HG03342 (cell line): ENCODE results near the gene SLC24A3.
A peak's percentile ranks its signal among the peaks of the same experiment; 100 is the strongest.

Experiments
- ATAC-seq: cut with Tn5 transposase; IDR thresholded peaks from one replicate; pipeline ENCODE4 v1.9.1; 2021; ENCODE audit warnings: mild to moderate bottlenecking, moderate library complexity; ENCODE audit not compliant: unreplicated experiment

SLC24A3 gene

DNA sequence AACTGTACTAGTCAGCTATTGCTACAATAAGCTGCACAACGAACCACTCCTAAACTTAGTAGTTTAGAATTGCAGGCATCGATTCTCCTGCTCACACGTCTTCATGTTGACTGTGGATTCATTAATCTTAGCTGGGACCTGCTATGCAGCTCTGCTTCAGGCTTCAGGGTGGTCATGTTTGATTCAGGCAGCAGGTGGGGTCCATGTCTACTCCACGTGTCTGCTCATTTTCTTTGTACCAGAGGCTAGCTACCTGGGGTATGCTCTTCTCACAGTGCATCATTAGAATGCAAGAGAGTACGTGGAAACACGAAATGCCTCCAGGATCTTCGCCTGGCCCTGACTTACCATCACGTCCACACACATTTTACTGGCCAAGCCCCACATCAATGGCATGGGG, 481.1 kb downstream of the SLC24A3 start:
- ATAC-seq: no peak

DNA sequence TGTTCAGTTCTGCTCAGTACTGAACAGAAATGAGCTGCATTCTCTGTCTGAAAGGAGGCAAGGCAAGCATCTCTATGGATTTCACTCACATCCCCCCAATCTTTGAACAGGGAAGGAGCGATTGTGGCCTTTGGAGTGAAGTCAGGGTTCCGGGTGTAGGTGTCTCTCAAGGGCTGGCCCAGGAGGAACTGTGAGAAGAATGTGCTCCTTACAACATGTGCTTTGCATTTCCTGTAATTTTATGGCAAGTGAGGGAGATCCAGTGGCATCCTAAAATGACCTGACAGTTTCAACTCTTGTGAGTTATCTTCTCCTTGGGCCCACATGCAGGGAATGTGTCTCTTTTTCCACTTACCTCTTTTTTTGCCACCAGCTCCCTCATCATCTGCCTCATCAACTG, 482.6 kb downstream of the SLC24A3 start:
- ATAC-seq: no peak

DNA sequence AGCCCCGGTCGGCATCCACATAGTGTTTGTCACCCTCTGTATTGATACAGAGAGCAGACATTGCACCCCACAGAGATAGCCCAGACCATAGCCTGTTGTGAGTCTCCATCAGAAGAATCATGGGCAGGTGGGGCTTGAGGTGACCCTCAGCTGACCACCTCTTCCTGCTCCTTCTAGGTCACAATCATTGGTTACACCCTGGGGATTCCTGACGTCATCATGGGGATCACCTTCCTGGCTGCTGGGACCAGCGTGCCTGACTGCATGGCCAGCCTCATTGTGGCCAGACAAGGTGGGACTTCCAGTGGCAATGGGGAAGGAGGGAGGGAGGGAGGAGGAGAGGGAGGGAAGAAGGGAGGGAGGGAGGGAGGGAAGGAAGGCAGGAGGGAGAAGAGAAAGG, 484.2 kb downstream of the SLC24A3 start:
- ATAC-seq: no peak

DNA sequence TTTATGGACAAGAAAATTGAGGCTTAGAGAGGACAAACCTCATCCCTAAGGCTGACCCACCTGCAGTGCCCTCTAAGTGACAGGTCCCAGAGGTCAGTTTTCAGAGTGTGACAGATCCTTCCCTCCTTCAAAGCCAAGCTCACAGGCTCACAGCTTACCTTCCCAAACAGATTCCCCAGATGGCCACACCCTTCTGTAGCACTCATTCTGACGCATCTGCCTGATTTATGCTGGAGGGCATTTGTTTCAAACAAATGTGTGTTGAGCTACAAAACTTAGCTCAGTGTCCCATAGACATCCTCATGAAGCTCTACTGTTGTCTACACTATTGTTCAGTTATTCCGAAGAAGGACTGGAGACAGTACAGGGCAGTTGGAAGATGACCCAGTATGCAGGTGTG, 485.0 kb downstream of the SLC24A3 start:
- ATAC-seq: no peak

DNA sequence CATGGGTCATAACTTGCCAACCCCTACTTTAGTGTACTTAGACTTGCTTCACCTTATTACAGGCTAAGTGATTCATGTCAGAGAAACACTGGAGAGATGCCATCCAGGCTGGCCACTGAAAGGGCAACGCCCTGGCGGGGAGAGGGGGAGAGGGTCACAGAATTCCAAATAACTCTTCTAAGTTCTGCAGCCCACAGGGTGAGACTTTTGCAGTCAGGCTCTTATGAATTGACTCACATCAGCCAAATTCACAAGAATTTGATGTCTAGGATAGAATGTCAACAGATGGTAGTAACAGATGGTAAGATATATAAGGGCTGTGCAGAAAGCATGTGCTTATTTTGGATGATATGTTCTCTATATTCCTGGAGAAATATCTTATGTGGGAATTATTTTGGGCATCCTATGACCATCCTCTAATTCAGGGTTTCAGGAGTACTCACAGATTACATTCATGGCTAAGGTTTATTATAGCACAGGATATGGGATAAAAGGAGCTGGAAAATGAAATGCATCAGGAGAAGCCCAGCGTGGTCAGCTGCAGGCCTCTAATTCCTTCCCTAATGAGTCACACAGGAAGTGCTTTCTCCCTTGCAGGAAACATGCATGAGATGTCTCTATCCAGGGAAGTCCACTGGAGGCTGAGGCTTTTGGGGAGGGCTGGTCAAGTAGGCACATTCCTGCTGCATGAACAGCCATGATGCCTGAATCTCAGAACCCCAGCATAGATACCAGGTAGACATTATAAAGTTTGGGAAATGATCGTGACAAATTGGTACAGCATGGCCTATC, 486.9 kb downstream of the SLC24A3 start:
- ATAC-seq: no peak

DNA sequence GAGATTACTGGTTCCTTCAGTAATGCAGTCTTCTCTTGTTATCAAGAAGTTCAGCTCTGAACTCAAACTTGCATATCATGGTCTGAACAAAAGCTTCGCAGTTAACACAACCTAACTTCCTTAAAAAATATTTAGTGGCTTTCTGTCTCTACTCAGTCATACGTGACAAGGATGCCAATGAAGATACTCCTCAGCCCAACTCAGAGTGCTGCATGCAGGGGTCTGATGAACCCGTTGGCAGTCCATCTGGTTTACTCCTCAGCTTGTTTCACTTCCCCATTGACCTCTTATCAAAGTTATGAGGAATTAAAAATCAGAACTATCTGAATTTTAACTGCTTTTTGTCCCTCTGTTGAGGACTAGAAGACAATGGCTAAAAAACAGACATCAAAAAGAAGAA, 489.0 kb downstream of the SLC24A3 start:
- no peak for ATAC-seq

DNA sequence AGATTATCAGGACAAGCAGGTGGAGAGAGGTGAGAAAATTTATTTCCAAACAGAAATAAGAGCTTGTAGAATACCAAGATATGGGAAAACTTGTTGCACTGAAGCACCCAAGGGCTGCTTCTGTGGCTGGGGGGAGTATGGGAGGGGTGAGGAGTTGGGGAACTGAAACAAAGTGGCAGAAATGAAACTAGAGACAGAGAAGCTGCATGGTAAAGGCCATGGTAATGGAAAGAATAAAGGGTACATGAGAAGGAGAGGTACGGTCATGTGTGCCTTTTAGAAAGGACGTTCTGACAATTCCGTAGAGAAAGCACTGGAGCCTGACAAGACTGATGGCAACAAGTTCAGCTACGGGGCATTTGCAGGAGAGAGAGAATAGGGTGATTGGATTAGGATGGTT, 494.0 kb downstream of the SLC24A3 start:
- ATAC-seq: peak; percentile 75

DNA sequence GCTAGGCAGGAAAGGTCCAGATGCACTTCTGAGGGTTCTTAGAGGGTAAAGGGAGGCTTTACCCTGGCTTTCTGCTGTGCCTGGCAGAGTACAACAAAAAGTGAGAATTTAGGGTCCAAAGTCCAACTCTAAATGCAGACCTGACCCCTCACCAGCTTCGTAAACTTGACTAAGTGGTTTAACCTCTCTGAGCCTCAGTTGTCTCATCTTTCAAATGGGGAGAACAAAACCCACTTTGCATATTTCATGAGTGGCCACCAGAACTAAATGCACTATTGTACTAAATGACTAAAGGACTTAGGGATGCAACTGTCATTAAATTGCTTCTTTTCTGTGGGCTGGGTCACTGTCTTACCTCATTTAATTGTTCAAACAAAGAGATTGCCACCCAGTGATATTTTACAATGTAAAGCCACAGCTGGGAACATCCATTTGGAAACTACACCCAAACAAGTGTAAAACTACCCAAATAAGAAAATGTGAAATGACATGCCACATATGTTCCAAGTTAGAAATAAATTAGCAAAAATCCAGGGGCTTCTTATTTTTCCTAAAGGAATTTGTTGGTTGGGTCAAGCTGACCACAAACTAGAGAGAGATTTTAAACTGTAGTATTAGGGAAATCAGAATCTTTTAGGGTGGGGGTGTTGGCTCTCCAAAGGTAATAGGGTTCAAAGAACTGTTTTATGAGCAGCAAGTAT, 497.3 kb downstream of the SLC24A3 start:
- ATAC-seq: no peak

DNA sequence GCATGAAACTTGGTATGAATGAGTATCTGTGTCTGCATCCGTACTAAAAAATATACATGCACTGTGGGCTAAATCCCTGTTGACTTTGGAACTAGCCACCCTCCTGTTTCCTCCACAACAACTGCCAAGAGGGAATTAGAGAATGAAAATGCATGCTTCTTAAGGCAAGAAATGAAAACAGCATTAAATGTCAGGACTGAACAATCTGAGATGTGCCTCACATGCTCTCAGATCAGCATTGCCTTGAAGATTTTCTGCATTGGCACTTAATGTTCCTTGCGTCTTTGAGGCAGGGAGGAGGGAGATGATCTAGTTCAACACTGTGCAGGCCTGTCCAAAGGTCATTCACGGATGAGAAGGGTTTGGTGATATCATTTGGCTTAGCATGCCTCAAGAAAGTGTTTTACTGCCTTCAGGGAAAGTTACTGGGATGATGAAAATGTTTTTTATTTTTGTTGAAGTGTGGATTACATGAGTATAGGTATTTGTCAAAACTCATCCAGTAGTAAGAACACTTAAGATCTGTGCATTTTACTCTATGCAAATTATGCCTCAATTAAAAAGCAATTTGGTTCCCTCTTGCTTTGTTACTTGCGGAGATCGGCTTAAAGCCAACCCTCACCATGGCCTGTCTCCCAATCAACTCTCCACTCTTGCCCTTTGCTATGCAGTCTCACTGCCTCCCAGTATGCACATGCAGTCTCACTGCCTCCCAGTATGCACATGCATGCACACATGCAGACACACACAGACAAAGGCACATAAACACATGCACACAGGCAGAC, 498.1 kb downstream of the SLC24A3 start:
- ATAC-seq: no peak

DNA sequence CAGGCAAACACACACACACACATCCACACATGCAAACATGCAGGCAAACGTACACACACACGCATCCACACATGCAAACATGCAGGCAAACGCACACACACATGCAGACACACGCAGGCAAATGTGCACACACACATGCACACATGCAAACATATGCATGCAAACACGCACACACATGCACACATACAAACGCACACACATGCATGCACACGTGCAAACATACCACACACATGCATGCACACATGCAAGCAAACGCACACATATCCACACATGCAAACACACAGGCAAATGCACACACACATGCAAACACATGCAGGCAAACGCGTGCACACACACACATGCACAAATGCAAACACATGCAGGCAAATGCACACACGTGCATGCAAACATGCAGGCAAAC, 498.7 kb downstream of the SLC24A3 start:
- ATAC-seq: no peak

DNA sequence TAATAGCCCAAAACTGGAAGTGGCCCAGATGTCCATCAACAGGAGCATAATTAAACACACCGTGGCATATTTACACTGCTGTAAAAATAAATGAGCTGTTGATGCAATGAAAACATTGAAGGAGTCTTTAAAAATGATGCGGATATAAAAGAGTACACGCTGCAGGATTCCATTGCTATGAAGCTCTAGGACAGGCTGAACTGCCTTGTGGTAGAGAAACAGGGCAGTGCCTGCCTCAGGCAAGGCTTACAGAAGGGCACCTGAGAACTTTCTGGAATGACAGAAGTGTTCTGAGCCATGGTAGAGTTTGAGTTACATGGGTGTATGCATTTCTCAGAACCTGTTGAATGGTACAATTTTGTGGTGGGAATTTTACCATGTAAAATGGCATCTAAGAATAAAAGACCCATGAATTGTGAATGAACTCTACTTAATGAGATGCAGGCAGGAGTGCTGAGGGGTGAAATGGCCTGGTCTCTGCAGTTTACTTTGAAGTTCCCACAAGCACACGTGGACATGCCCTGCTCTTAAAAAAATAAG, 500.3 kb downstream of the SLC24A3 start:
- no peak for ATAC-seq

DNA sequence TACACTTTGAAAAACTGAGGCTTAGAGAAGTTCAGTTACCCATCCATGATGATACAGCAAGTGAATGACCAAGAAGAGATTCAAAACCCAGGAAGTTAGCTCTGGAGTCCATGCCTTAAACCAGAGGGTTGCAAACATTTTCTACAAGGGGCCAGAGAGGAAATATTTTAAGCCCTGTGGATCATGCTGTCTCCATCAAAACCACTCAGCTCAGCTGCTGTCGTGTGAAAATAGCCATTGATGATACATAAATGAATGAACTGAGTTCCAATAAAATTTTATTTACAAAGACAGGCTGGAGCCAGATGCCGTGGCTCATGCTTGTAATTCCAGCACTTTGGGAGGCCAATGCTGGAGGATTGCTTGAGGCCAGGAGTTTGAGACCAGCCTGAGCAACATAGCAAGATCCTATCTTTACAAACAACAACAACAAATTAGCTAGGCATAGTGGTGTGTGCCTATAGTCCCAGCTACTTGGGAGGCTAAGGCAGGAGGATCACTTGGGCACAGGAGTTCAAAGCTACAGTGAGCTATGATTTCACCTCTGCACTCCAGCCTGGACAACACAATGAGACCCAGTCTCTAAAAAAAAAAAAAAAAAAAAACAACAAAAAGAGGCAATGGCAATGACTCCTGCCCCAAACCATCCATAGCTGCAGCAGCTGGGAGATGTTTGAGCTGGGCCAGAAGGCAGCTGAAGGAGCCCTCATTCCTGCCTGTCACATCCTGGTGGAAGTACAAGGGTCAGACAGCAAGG, 501.6 kb downstream of the SLC24A3 start:
- no peak for ATAC-seq

DNA sequence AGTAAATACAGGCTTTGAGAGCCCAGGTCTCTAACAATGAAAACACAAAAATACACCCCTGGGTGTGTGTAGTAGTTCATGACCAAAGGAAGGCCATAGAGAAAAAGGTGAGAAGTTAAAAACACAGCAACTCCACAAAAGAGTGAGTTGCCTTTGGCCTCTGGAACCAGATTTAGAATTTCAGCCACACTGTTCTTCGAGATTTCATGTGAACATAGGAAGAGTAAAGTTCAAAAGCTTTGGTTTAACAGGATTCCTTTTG, 502.1 kb downstream of the SLC24A3 start:
- no peak for ATAC-seq

DNA sequence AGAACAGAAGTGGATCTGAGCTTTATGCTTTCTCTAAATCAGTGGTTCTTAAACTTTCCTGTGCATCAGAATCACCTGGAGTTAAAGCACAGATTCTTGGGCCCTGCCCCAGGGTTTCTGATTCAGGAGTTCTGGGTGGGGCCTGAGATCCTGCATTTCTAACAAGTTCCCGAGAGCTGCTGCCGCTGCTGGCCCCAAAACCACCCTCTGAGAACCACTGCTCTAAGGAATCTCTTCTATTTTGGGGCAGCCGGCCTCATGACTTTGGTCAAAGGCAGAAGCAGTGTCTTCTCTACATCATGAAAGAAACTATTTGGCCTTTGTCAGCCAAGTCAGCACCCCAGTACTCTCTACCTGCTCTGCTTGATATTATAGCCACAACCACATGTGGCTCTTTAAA, 503.5 kb downstream of the SLC24A3 start:
- ATAC-seq: no peak

DNA sequence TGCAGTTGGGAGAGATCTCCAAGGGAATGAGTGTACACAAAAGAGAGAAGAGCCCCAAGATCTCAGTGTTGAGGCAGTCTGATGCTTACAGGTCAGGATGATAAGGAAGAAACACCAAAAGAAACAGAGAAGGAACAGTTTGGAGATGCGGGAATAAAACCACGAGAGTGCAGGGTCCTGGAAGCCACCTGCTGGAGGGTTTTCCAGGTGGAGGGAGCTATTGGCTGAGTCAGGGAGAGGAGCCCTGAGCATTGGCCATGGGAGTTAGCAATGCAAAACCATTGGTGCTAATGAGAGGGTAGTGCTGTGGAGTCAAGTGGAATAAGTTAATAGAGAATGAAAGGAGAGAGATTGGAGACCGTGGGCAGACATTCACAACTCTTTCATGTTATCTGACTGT, 506.4 kb downstream of the SLC24A3 start:
- ATAC-seq: no peak

DNA sequence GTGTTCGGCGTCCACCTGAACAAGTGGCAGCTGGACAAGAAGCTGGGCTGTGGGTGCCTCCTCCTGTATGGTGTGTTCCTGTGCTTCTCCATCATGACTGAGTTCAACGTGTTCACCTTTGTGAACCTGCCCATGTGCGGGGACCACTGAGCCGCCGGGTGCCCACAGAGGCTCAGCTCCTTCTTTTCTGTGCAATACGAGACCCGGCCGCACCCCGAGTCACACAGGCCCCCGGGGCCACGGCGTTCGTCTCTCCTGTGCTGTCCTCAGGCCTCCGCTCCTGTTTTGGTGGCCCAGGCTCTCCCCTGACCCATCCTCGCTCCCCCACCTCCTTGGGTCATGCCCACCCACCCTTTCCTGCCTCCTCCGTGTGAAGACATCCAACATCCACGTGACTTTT, 508.5 kb downstream of the SLC24A3 start:
- no peak for ATAC-seq

DNA sequence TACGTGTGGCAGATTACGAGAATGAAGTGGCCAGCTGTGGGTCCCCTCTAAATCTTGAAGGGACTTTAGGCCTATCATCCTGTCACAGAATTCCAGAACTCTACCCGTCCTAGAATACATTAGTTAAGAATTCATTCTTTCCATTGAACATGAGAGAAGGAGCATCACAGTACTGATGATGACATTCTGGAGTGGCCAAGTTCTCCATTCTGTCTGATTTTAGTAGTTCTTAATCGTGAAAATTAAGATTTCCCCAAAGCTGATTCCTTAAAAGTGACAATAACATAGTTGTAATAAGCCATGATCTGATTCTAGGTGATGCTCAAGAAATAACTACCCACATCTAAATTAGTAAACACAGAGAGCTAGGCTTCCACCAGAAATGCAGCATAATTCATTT, 510.6 kb downstream of the SLC24A3 start:
- no peak for ATAC-seq

DNA sequence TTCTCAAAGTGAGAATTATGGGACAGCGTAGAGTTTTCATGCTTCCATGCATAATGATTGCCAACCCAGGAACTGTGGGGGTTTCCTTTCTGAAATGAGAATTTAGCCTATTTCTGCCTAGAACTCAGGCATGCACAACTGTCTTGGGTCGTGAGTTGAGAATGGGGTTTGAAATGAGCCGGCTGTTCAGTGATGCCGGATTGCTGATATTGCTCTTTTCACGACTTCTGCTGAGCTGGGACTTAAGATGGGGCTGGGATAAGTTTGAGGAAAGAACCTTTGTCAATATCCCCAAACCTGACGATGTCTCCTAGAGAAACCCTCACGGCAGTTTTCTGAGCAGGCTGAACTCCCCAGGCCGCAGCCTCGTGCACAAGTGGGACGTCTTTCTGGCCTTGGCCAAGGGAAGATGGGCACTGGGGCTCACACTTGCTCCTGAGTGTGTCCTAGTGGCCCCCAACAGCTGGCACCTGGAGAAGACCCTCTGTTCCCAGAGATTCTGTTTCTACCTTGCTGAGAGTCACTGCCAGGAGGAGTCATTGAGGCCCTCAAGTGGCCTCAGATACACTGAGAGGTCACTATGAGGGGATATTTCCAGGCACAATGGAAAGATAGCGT, 511.5 kb downstream of the SLC24A3 start:
- ATAC-seq: no peak

DNA sequence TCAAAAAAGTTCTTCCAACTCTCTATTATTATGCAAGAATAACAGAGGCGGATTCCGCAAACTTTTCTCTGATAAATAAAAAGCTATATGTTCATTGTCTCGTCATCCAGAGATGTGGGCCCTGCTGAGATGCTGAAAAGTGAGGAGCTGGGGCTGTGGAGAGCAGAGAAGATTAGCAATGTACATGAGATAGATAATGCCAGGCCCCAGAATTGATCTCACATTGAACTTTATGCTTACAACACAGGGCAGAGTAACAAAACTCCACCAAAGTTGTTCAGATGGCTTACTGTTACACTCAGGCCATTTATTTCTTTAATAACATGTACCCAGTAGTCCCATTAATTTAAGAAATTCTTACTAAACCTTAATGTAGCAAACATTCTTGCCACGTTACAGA, 512.9 kb downstream of the SLC24A3 start:
- ATAC-seq: no peak

DNA sequence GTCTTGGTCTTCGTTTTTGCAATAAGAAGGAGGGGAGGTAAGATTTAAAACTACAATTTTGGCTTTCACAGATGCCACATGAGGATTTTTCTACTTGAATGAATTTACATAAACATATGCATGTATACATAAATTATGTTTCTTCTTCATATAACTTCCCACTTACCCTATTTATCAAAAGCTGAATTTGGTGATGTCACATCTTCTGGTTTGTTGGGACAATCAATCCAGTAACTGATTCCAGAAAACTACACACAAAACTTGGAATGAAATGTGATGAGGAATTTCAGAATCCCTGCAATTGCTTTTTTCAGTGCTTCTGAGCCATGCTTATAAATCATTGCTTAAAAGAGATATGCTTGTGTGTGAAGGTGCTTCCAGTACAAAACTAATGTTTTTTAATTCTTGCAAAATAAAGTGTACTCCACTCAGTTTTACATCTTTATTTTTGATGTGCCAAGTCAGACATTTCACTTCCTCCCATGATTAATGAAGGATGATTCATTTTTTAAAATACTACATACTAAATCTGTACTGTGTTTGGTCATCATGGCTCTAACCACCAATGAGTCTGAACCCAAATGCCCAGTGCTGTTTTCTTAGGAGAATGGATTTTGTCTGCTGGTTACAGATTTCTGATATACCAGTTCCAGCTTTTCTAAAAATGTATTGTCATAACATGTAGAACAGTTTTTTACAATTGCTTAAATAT, 513.5 kb downstream of the SLC24A3 start:
- no peak for ATAC-seq
